Peyer's patch (tissue), 4 donors: ENCODE results near the gene UBE2C.

ENCODE experiments used
- POLR2A ChIP-seq, 2 donors: fragments of 450-650 bp; IDR thresholded peaks; one replicate each; pipeline ENCODE4 v1.5.1; 2017; ENCODE audit warnings: antibody characterized with exemption in 2 of 2, mild to moderate bottlenecking in 2 of 2, moderate library complexity in 2 of 2
- TF ChIP-seq, protein P1 (sequence below), 6 experiments: fragments of 450-650 bp in 4 of 6; fragments of 200-600 bp in 2 of 6; sonication (generic) in 1 of 6; IDR thresholded peaks; one replicate each; pipeline ENCODE4 v1.5.1; 2017 to 2019; ENCODE audit warnings: antibody characterized with exemption in 6 of 6, mild to moderate bottlenecking in 3 of 6, moderate library complexity in 1 of 6

DNA sequence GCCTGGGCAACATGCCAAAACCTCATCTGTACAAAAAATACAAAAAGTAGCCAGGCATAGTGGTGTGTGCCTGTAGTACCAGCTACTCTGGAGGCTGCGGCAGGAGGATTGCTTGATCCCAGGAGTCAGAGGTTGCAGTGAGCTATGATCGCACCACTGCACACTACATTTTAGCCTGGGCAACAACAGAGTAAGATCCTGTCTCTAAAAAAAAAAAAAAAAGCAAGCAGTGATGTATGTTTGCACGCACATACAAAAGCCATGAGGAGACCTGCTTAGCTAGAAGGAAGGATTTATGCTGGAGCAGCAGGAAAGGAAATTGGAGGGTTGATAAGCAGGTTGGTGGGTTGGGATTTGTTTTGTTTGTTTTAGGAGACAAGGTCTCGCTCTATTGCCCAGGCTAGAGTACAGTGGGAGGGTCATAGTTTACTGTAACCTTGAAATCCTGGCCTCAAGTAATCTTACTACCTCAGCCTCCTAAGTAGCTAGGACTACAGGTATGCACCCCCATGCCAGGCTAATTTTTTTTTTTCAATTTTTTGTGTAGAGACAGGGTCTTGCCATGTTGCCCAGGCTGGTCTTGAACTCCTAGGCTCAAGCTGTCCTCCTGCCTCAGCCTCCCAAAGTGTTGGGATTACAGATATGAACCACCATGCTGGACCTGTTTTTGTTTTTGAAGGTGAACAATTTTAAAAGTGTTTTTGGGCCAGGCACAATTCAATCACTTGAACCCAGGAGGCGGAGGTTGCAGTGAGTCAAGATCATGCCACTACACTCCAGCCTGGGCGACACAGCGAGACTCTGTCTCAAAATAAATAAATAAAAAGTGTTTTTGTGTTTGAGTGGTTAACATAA is 49.0 kb downstream of the UBE2C start:
- TF ChIP-seq, protein P1, sequence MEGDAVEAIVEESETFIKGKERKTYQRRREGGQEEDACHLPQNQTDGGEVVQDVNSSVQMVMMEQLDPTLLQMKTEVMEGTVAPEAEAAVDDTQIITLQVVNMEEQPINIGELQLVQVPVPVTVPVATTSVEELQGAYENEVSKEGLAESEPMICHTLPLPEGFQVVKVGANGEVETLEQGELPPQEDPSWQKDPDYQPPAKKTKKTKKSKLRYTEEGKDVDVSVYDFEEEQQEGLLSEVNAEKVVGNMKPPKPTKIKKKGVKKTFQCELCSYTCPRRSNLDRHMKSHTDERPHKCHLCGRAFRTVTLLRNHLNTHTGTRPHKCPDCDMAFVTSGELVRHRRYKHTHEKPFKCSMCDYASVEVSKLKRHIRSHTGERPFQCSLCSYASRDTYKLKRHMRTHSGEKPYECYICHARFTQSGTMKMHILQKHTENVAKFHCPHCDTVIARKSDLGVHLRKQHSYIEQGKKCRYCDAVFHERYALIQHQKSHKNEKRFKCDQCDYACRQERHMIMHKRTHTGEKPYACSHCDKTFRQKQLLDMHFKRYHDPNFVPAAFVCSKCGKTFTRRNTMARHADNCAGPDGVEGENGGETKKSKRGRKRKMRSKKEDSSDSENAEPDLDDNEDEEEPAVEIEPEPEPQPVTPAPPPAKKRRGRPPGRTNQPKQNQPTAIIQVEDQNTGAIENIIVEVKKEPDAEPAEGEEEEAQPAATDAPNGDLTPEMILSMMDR (IDR thresholded peaks at IDR 0.05): no peak
- no peak for TF ChIP-seq POLR2A (IDR thresholded peaks at IDR 0.05)
